Activated T-cell treated with anti-CD3 and anti-CD28 coated beads, Interleukin-2, amount 50 U/mL, for 1 hour (primary cell): ENCODE data around the gene NUFIP2.
"Not testable (repeated sequence)": the region's sequence is repeated elsewhere in the genome, so short reads cannot be mapped to it uniquely, and the experiment has no call there.

ENCODE experiments used
- DNase-seq: peaks from one replicate; pipeline ENCODE4 v3.0.0-alpha.2; 2020

The NUFIP2 gene

DNA sequence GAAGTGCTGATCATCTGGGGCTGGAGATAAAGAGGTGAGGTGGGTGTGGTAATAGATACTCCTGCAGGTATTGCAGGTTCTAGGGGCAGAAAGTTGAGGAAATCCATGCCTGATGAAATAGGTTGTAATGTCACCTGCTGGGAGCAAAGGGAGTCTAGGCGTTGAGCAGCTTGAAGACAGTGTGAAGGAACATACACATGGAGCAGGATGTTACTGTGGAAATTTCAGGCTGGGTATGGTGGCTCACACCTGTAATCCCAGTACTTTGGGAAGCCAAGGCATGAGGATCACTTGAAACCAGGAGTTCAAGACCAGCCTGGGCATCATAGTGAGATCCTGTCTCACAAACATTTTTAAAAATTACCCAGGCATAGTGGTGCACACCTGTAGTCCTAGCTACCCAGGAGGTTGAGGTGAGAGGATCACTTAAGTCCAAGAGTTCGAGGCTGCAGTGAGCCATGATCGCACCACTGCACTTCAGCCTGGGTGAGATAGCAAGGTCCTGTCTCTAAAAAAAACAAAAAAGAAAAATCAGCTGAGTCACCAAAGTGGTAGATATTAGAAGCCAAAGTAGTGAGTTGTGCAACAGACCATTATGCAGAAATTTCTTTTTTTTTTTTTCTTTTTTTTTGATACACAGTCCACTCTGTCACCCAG, 56.3 kb downstream of the NUFIP2 start:
- no peak for DNase-seq

DNA sequence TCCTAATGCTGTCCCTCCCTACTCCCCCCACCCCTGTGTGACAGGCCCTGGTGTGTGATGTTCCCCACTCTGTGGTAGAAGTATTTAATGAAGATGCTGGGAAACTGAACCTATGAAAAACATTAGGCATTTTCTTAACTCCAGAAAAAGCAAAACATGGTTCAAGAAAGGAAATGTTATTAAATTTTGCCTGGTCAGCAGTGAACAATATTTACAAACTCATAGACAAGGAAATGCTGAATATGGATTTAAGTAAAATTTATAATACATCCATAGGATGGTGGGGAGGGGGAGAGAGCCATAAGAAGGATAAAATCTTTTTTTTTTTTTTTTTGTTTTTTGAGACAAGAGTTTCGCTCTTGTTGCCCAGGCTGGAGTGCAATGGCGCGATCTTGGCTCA, 58.0 kb downstream of the NUFIP2 start:
- no peak for DNase-seq

DNA sequence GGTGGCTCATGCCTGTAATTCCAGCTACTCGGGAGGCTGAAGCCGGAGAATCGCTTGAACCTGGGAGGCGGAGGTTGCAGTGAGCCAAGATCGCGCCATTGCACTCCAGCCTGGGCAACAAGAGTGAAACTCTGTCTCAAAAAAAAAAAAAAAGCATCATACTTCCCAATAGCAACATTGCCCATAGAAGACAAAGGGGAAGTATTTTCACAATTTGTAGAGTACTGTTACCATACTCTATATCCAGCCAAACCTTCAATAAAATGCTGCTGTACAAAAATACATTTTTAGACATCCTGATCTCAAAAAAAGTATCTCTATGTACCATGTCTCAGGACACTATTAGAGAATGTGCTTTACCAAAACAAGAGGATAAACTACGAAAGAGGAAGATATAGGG, 59.0 kb downstream of the NUFIP2 start:
- not testable (repeated sequence) for DNase-seq

GRCh38 chr17:29233301-29233700, 60.6 kb downstream of the NUFIP2 start:
- DNase-seq = no peak

- no peak for DNase-seq
Measured at GRCh38 chr17:29225396-29225795, 68.6 kb downstream of the NUFIP2 start.

- not testable (repeated sequence) for DNase-seq
Measured at GRCh38 chr17:29221338-29221737, 72.6 kb downstream of the NUFIP2 start.

GRCh38 chr17:29219378-29220047, 74.4 kb downstream of the NUFIP2 start:
- peak; percentile 66 for DNase-seq

DNA sequence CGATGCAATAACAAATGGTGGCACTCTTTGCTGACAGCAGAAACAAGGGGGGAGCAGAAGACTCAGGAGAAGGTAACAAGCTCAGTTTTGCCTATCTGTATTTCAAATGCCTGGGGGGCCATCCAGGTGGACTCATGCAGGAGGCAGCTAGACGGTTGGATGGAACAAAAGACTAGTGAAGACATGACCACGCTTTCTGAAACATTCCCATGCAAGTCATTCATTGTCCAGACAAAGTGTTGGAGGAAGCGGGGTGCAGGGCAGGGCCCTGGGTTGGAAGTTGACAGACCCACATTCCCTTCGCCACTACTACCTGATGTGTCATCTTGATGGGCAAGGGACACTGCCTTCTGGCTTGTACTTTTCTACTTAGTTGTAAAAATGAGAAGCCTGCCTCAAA, 77.1 kb downstream of the NUFIP2 start:
- DNase-seq = no peak

GRCh38 chr17:29216181-29216580, 77.8 kb downstream of the NUFIP2 start:
- no peak for DNase-seq

DNA sequence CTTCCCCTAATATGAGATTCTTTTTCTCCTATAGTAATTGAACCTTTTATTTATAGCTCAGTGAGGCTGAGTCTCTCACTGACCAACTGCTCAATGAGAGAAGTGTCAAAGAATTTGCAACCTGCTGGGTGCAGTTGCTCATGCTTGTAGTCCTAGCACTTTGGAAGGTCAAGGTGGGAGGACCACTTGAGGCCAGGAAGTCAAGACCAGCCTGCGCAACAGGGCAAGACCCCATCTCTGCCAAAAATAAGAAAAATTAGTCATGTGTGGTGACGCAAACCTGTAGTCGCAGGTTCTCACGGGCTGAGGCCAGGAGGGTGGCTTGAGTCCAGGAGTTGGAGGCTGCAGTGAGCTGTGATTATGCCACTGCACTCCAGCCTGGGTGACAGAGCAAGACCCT, 78.2 kb downstream of the NUFIP2 start:
- DNase-seq = no peak

- no peak for DNase-seq
Measured at GRCh38 chr17:29215174-29215573, 78.8 kb downstream of the NUFIP2 start.

DNA sequence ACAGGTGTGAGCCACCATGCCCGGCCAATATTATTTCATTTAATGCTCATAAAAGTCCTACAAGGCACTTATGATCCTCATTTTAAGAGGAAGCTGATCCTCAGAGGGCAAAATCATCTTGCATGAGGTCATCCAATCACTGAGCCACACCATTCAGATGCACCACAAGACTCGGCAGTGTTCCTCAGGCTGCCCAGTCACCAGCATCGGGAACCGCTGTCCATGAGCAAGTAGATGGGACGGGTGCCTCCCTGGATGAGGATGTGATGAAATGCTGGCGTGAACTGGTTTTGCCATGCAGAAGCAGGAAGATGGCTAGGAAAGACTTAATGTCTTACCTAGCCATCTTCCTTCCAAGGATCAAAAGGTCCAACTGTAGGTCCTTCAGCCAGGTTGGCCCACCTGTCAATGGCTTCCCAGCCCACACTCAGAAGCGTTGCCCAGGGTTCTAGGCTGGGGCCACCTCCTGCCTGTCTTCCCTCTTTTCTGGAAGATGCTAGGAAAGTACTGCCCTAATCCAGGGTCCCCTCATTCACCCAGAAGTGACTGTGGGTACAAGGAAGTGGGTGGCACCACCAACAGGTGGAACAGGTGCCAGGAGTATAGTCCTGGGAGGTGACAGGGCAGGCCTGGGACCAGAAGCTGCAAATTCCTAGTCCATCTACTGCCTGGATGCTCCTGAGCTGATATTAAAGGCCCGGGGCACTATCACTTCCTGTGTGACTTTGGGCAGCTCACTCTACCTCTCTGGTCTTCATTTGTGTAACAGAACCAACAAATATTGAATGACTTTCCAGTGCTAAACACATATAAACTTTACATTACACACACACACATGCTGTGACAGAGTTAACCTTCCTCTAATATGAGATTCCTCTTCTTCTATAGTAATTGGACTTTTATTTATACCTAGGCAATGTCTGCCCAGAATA, 79.5 kb downstream of the NUFIP2 start:
- DNase-seq = no peak

- DNase-seq = no peak
Measured at GRCh38 chr17:29212681-29213121, 81.2 kb downstream of the NUFIP2 start.

GRCh38 chr17:29212094-29212631, 81.8 kb downstream of the NUFIP2 start:
- DNase-seq = no peak

DNA sequence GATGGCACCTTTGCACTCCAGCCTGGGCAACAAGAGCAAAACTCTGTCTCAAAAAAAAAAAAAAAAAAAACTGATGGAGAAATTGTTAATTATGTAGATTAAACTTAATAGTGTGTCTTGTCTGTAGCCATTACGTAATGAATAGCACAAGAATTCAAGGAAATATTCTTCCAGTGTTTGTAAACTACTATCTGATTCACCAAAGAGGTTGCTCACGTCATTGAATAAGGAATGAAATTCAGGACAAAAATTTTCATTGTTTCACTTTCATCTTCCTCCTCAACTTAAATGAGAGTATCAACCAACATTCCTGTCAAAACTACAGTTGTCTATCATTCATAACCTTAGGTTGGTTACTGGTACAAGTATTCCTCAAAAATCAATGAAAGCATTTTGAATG, 83.1 kb downstream of the NUFIP2 start:
- no peak for DNase-seq

DNA sequence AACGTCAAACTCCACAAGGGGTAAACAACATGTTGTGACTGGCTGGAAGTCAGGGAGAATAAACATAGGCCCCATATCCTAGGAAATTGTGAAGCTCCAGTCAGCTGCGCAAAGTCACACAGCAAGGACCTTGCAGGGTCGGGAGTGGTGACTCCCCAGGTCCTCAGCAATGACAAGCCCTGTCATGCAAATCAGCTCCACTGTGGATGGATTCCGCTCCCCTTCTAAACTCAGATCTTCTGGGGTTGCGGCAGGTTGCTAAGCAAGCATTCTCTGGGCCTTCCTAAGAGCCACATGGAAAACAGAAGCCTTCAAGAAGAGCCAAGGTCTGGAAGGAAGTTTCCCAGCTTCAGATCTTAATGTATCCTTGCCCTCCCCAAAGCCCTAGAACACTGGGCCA, 84.9 kb downstream of the NUFIP2 start:
- no peak for DNase-seq

DNA sequence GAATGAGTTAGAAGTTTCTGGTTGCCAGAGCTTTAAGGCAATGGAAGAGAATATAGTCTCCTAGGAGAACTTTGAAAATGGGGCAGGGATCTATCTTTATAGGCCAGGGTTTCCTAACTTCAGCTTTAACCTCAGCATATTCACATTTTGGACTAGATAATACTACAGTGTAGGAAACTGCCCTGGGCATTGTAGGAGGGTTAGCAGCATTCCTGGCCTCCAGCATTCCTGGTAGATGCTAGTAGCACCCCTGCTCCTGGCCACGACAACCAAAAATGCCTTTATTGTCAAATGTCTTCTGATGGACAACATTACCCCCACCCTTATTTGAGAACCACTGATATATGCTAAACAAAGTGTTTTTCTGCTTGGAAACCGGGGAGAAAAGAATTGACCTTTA, 86.0 kb downstream of the NUFIP2 start:
- DNase-seq = no peak
